Measurements from ENCODE around the gene TNIP3.

- no peak for TF ChIP-seq POLR2AphosphoS5 (IDR thresholded peaks at IDR 0.05; ENCODE audit: borderline replicate concordance, low read depth, low read length)
- TF ChIP-seq EZH2 (IDR thresholded peaks at IDR 0.05): no peak
- no peak for TF ChIP-seq FOXP2 (optimal IDR thresholded peaks at IDR 0.05; ENCODE audit: control extremely low read depth, extremely low read length, insufficient read depth)
Measured at GRCh38 chr4:121140716-121141460, 23.2 kb downstream of the TNIP3 start.

All from SK-N-MC (cell line).